Fibroblast of lung (primary cell): ENCODE results near the gene ADPRH. TPM values are rescaled to one million over a fixed set of nuclear protein-coding genes. Genes with fewer than 3 reads are reported as not detected.
A peak's percentile ranks its signal among the peaks of the same experiment; 100 is the strongest.

Experiments
- DNase-seq, 2 donors: peaks; one replicate each; pipeline versions ENCODE4 v3.0.0 to v3.0.0-alpha.2; 2010; ENCODE audit warnings: low read depth in 2 of 2
- H2AFZ ChIP-seq: 2 replicates; pipeline ENCODE4 v1.5.1; 2012; ENCODE audit warnings: low read length, control low read depth, inconsistent platforms
- H3K27ac ChIP-seq: 2 replicates; pipeline ENCODE4 v1.5.1; 2011; ENCODE audit warnings: low read length, control low read depth; ENCODE audit not compliant: insufficient read depth
- H3K27me3 ChIP-seq: 2 replicates; pipeline ENCODE4 v1.5.1; 2011; ENCODE audit warnings: mild to moderate bottlenecking, low read length; ENCODE audit not compliant: control insufficient read depth, insufficient read depth
- H3K36me3 ChIP-seq: 2 replicates; pipeline ENCODE4 v1.5.1; 2011; ENCODE audit warnings: low read length; ENCODE audit not compliant: control insufficient read depth, insufficient read depth
- H3K4me1 ChIP-seq: 2 replicates; pipeline ENCODE4 v1.5.1; 2011; ENCODE audit warnings: low read length; ENCODE audit not compliant: control insufficient read depth, insufficient read depth; ENCODE audit errors: extremely low read depth
- H3K4me2 ChIP-seq: 2 replicates; pipeline ENCODE4 v1.5.1; 2011; ENCODE audit warnings: low read length, control low read depth; ENCODE audit not compliant: insufficient read depth; ENCODE audit errors: extremely low read depth
- H3K4me3 ChIP-seq, 4 experiments: fragments of 200-600 bp in 1 of 4; sonication (generic) in 1 of 4; replicated peaks in 1 of 4; 2 replicates each; pipeline ENCODE4 v1.5.1; 2011 to 2016; ENCODE audit warnings: low read length in 4 of 4, low read depth in 3 of 4, mild to moderate bottlenecking in 3 of 4, control low read depth in 2 of 4, inconsistent platforms in 1 of 4, mixed read lengths in 1 of 4; ENCODE audit not compliant: insufficient read depth in 1 of 4; ENCODE audit errors: control extremely low read depth in 1 of 4
- H3K79me2 ChIP-seq: 2 replicates; pipeline ENCODE4 v1.5.1; 2012; ENCODE audit warnings: mild to moderate bottlenecking, low read length, inconsistent platforms; ENCODE audit not compliant: control insufficient read depth, insufficient read depth
- H3K9ac ChIP-seq: 2 replicates; pipeline ENCODE4 v1.5.1; 2011; ENCODE audit warnings: mild to moderate bottlenecking, low read length, control low read depth; ENCODE audit not compliant: insufficient read depth
- H3K9me3 ChIP-seq: 2 replicates; pipeline ENCODE4 v1.5.1; 2012; ENCODE audit warnings: low read depth, low read length; ENCODE audit not compliant: control insufficient read depth, insufficient read depth
- H4K20me1 ChIP-seq: 2 replicates; pipeline ENCODE4 v1.5.1; 2011; ENCODE audit warnings: low read length; ENCODE audit not compliant: control insufficient read depth, insufficient read depth; ENCODE audit errors: extremely low read depth
- EZH2 ChIP-seq: IDR thresholded peaks from 2 replicates; pipeline ENCODE4 v1.5.1; 2012; ENCODE audit warnings: low read length, control low read depth, mild to moderate bottlenecking; ENCODE audit errors: missing control alignments
- polyA plus RNA-seq, 2 donors: library from polyadenylated mRNA; depleted of rRNA in 1 of 2; stranded (reverse) in 1 of 2; unstranded in 1 of 2; fragments of >200 nt; gene quantifications; 2 replicates each; pipeline ENCODE4 v1.2.1, GENCODE V29; 2011 to 2012; ENCODE audit warnings: missing spikeins in 1 of 2
- total RNA-seq: library from RNA; depleted of rRNA; stranded (reverse); fragments of >200 nt; gene quantifications from 2 replicates; pipeline ENCODE4 v1.2.1, GENCODE V29; 2014
- TF ChIP-seq, protein P1 (sequence below), 2 donors: IDR thresholded peaks in 1 of 2; conservative IDR thresholded peaks in 1 of 2; 1 replicate in 1 of 2; 2 replicates in 1 of 2; pipeline ENCODE4 v1.5.1; 2011 to 2012; ENCODE audit warnings: low read length in 2 of 2, control low read depth in 1 of 2, inconsistent platforms in 1 of 2, low read depth in 1 of 2, mild to moderate bottlenecking in 1 of 2

ADPRH gene
- total and polyA plus RNA-seq, 2 donors (not counting 1 experiment from before 2014, with no cell fraction given), result 1.1 to 7.4 TPM

DNA sequence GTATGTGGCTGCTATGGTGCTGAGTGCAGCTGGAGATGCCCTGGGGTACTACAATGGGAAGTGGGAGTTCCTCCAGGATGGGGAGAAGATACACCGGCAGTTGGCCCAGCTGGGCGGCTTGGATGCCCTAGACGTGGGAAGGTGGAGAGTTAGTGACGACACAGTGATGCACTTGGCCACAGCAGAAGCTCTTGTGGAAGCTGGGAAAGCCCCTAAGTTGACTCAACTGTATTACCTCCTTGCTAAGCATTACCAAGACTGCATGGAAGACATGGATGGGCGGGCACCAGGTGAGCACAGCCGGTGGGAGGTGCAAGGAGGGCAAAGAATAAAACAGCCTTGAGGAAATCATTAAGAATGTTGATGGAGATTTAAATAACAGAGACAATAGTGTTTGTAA is 2.9 kb downstream of the ADPRH start:
- H3K27me3 ChIP-seq, result no peaks in the 10 kb centered on the region
- no peaks in the 10 kb centered on the region for H3K79me2 ChIP-seq
- no peaks in the 10 kb centered on the region for H4K20me1 ChIP-seq
- DNase-seq, result no peak
- H3K9me3 ChIP-seq, result no peaks in the 10 kb centered on the region
- H3K4me2 ChIP-seq, result no peak overlapping the region
- no peak overlapping the region for H3K4me3 ChIP-seq
- H2AFZ ChIP-seq, result no peak overlapping the region
- H3K36me3 ChIP-seq, result no peaks in the 10 kb centered on the region
- TF ChIP-seq, protein P1, sequence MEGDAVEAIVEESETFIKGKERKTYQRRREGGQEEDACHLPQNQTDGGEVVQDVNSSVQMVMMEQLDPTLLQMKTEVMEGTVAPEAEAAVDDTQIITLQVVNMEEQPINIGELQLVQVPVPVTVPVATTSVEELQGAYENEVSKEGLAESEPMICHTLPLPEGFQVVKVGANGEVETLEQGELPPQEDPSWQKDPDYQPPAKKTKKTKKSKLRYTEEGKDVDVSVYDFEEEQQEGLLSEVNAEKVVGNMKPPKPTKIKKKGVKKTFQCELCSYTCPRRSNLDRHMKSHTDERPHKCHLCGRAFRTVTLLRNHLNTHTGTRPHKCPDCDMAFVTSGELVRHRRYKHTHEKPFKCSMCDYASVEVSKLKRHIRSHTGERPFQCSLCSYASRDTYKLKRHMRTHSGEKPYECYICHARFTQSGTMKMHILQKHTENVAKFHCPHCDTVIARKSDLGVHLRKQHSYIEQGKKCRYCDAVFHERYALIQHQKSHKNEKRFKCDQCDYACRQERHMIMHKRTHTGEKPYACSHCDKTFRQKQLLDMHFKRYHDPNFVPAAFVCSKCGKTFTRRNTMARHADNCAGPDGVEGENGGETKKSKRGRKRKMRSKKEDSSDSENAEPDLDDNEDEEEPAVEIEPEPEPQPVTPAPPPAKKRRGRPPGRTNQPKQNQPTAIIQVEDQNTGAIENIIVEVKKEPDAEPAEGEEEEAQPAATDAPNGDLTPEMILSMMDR (conservative IDR thresholded peaks at IDR 0.05 in 1 of 2, IDR thresholded peaks at IDR 0.05 in 1 of 2; ENCODE audit: low read depth in 1 of 2, low read length in 2 of 2), result no peak
- no peak for TF ChIP-seq EZH2
- H3K27ac ChIP-seq, result no peak overlapping the region
- H3K4me1 ChIP-seq, result peaks cover 3% of the 10 kb centered on the region
- H3K9ac ChIP-seq, result no peak overlapping the region

- DNase-seq, result no peak
- Histone ChIP-seq H2AFZ (no peak overlapping the region), H3K4me1 (peaks cover under 1% of the 10 kb centered on the region), H3K27me3 (no peaks in the 10 kb centered on the region), H3K36me3 (no peaks in the 10 kb centered on the region), H3K9me3 (no peaks in the 10 kb centered on the region), H3K27ac (no peak overlapping the region), H4K20me1 (no peaks in the 10 kb centered on the region), H3K4me2 (no peak overlapping the region), H3K79me2 (no peaks in the 10 kb centered on the region), H3K4me3 (no peak overlapping the region), H3K9ac (no peak overlapping the region)
- TF ChIP-seq, protein P1 (conservative IDR thresholded peaks at IDR 0.05 in 1 of 2, IDR thresholded peaks at IDR 0.05 in 1 of 2; ENCODE audit: low read depth in 1 of 2, low read length in 2 of 2), result no peak
- TF ChIP-seq EZH2, result no peak
Measured at GRCh38 chr3:119585208-119585607, 5.9 kb downstream of the ADPRH start.

GRCh38 chr3:119585856-119586570 is 6.7 kb downstream of the ADPRH start:
- Histone ChIP-seq H3K4me1 (no peaks in the 10 kb centered on the region), H3K79me2 (no peaks in the 10 kb centered on the region), H3K27me3 (no peaks in the 10 kb centered on the region), H3K4me3 (no peak overlapping the region), H3K9me3 (no peaks in the 10 kb centered on the region), H3K27ac (no peak overlapping the region), H2AFZ (no peak overlapping the region), H3K9ac (no peak overlapping the region), H3K36me3 (no peaks in the 10 kb centered on the region), H4K20me1 (no peaks in the 10 kb centered on the region), H3K4me2 (no peak overlapping the region)
- peak in 1 of 2 donors; percentile 42 for DNase-seq
- TF ChIP-seq, protein P1 (conservative IDR thresholded peaks at IDR 0.05 in 1 of 2, IDR thresholded peaks at IDR 0.05 in 1 of 2; ENCODE audit: low read depth in 1 of 2, low read length in 2 of 2), result no peak
- no peak for TF ChIP-seq EZH2
